K562 (cell line): ENCODE results near the gene ZNF586. TPM values are rescaled to one million over a fixed set of nuclear protein-coding genes. Genes with fewer than 3 reads are reported as not detected.

Experiments
- ATAC-seq: fragments of 200-7000 bp; cut with Tn5 transposase; 3 replicates; pipeline ENCODE4 v1.9.1; 2020; ENCODE audit warnings: moderate library complexity
- BruUV-seq: library from RNA; stranded (reverse); fragments of 400-500 nt; replicated peaks from 2 replicates; lab custom pipeline; 2021; lab: Mats Ljungman, UMichigan
- CTCF ChIA-PET: fragments of 300-600 bp; formaldehyde crosslinking; extraction: SDS; loops from one replicate; lab custom pipeline; 2021; ENCODE audit warnings: low intra/inter-chr PET ratio; lab: Yijun Ruan, JAX
- POLR2A ChIA-PET: fragments of 300-600, 350-650 bp; sonication (Branson Sonifier 250); formaldehyde crosslinking; extraction: SDS; loops from one replicate; lab custom pipeline; 2021; ENCODE audit warnings: antibody characterized with exemption, inconsistent platforms; lab: Yijun Ruan, JAX
- DNase-seq, 4 experiments: peaks; one replicate each; pipeline versions ENCODE4 v3.0.0 to v3.0.0-alpha.2; 2011 to 2018; ENCODE audit warnings: low spot score in 3 of 4, mixed read lengths in 3 of 4; ENCODE audit errors: extremely low read depth in 1 of 4
- FAIRE-seq: peaks from 2 replicates; lab custom pipeline; 2011; peaks lifted over from hg19 to GRCh38; lab: Jason Lieb, UNC
- H2AFZ ChIP-seq: 2 replicates; pipeline ENCODE4 v1.6.0; 2011; ENCODE audit warnings: low read depth, low read length, control low read depth, inconsistent platforms
- H3K27ac ChIP-seq: fragments of 200-600 bp; 3 replicates; pipeline ENCODE4 v1.8.0; 2011; ENCODE audit warnings: low read depth, mild to moderate bottlenecking, control low read depth, inconsistent platforms, low read length, moderate library complexity, mixed read lengths; ENCODE audit errors: extremely low read depth
- H3K27me3 ChIP-seq, 2 experiments: fragments of 300-600 bp in 1 of 2; 2 replicates in 1 of 2; 3 replicates in 1 of 2; pipeline versions ENCODE4 v1.6.0 to v1.8.0; 2011; ENCODE audit warnings: inconsistent platforms in 2 of 2, low read length in 2 of 2, mild to moderate bottlenecking in 1 of 2, mixed read lengths in 1 of 2, moderate library complexity in 1 of 2; ENCODE audit not compliant: control insufficient read depth in 2 of 2, insufficient read depth in 2 of 2
- H3K36me3 ChIP-seq: fragments of 300-600 bp; 3 replicates; pipeline ENCODE4 v1.8.0; 2011; ENCODE audit warnings: mild to moderate bottlenecking, low read length, inconsistent platforms; ENCODE audit not compliant: control insufficient read depth, insufficient read depth
- H3K4me1 ChIP-seq, 2 experiments: fragments of 200-600 bp in 1 of 2; replicated peaks in 1 of 2; 2 replicates in 1 of 2; 3 replicates in 1 of 2; pipeline versions ENCODE4 v1.5.1 to v1.8.0; 2011; ENCODE audit warnings: inconsistent platforms in 2 of 2, low read length in 2 of 2, mild to moderate bottlenecking in 1 of 2, mixed read lengths in 1 of 2, moderate library complexity in 1 of 2; ENCODE audit not compliant: control insufficient read depth in 2 of 2, insufficient read depth in 2 of 2
- H3K4me2 ChIP-seq: 2 replicates; pipeline ENCODE4 v1.6.1; 2011; ENCODE audit warnings: low read length, control low read depth, inconsistent platforms, mixed read lengths; ENCODE audit not compliant: insufficient read depth
- H3K4me3 ChIP-seq: fragments of 200-600 bp; sonication (generic), shearing (Covaris generic); 2 replicates; pipeline ENCODE4 v1.5.1; 2016; ENCODE audit warnings: control low read depth, inconsistent platforms
- H3K79me2 ChIP-seq: fragments of 200-600 bp; 3 replicates; pipeline ENCODE4 v1.8.0; 2011; ENCODE audit warnings: low read length, inconsistent platforms; ENCODE audit not compliant: control insufficient read depth, insufficient read depth
- H3K9ac ChIP-seq, 2 experiments: 2 replicates each; pipeline versions ENCODE4 v1.6.0 to v1.6.1; 2011; ENCODE audit warnings: low read depth in 2 of 2, low read length in 2 of 2, control low read depth in 1 of 2, inconsistent platforms in 1 of 2, mild to moderate bottlenecking in 1 of 2, mixed read lengths in 1 of 2; ENCODE audit not compliant: insufficient read depth in 1 of 2
- H3K9me1 ChIP-seq: one replicate; pipeline ENCODE4 v1.6.0; 2011; ENCODE audit warnings: inconsistent platforms, mild to moderate bottlenecking, low read length, moderate library complexity; ENCODE audit not compliant: control insufficient read depth, insufficient read depth
- H3K9me3 ChIP-seq: replicated peaks from 2 replicates; pipeline ENCODE4 v1.5.1; 2011; ENCODE audit warnings: low read depth, low read length, inconsistent platforms; ENCODE audit not compliant: control insufficient read depth, insufficient read depth
- H4K20me1 ChIP-seq: replicated peaks from 2 replicates; pipeline ENCODE4 v1.6.1; 2011; ENCODE audit warnings: low read length, inconsistent platforms, mixed read lengths; ENCODE audit not compliant: control insufficient read depth, insufficient read depth
- DDX20 ChIP-seq: fragments of 450-650 bp; IDR thresholded peaks from 2 replicates; pipeline ENCODE4 v1.6.1; 2016; ENCODE audit warnings: missing genetic modification characterization, low read depth, mild to moderate bottlenecking, missing compliant biosample characterization, moderate library complexity
- NCOA4 ChIP-seq: fragments of 450-650 bp; IDR thresholded peaks from 2 replicates; pipeline ENCODE4 v1.6.1; 2018; ENCODE audit warnings: mild to moderate bottlenecking; ENCODE audit not compliant: partially characterized antibody
- PHB2 ChIP-seq: fragments of 450-650 bp; IDR thresholded peaks from 2 replicates; pipeline ENCODE4 v1.6.1; 2017; ENCODE audit warnings: low read depth
- TAF15 ChIP-seq: fragments of 200-400 bp; formaldehyde crosslinking; IDR thresholded peaks from 2 replicates; pipeline ENCODE4 v1.6.1; 2017; ENCODE audit warnings: mild to moderate bottlenecking, low read depth, low read length, moderate library complexity
- WGBS: fragments of 100-300 bp; shearing (Covaris generic); methylation state at CpG from one replicate; pipeline ENCODE4 v1.1.6; 2016; ENCODE audit warnings: low coverage, mixed read lengths; ENCODE audit not compliant: insufficient coverage; ENCODE audit errors: missing lambda C conversion rate; 5-methylcytosine and 5-hydroxymethylcytosine counted together
- in situ Hi-C: fragments of 300-500 bp; cut with MboI; formaldehyde crosslinking; loops from 4 replicates; pipeline ENCODE4 v1.15.0; 2018; ENCODE audit warnings: inconsistent platforms, mixed read lengths
- intact Hi-C: fragments of 100-400 bp; cut with micrococcal nuclease; formaldehyde crosslinking; loops from 2 replicates; pipeline ENCODE4 v1.14.2; 2022
- polyA plus RNA-seq, 8 experiments: library from polyadenylated mRNA; depleted of rRNA in 4 of 8; stranded (reverse) in 5 of 8; unstranded in 3 of 8; fragments of >200 nt; fragmentation: Nextera tagmentation in 2 of 8; fragmentation: Illumina TruSeq in 1 of 8; extraction: Ambion mirVana in 2 of 8; extraction: Trizol in 1 of 8; gene quantifications; 2 replicates each; pipeline versions ENCODE4 v1.2.1 to v1.2.3, GENCODE V29; 2011 to 2014; ENCODE audit warnings: inconsistent platforms in 1 of 8, missing spikeins in 1 of 8
- total RNA-seq, 7 experiments: library from RNA; depleted of rRNA in 6 of 7; stranded (reverse); fragments of >200 nt in 6 of 7; fragmentation: Illumina TruSeq in 2 of 7; extraction: Trizol in 2 of 7; gene quantifications; 2 replicates each; pipeline versions ENCODE4 v1.2.1 to v1.2.3, GENCODE V29; 2011 to 2021; ENCODE audit warnings: low replicate concordance in 1 of 7
- TF ChIP-seq, protein P1 (sequence below): IDR thresholded peaks from 2 replicates; pipeline ENCODE4 v1.6.1; 2012; ENCODE audit warnings: low read depth, low read length, improper control_type of control experiment, borderline replicate concordance

ZNF586 gene
- total and polyA plus RNA-seq, 9 of the 15 experiments (the other 6 are each of a cell fraction or from before 2014, with no cell fraction given) = 2.5 to 12.6 (median 8.4) TPM

DNA sequence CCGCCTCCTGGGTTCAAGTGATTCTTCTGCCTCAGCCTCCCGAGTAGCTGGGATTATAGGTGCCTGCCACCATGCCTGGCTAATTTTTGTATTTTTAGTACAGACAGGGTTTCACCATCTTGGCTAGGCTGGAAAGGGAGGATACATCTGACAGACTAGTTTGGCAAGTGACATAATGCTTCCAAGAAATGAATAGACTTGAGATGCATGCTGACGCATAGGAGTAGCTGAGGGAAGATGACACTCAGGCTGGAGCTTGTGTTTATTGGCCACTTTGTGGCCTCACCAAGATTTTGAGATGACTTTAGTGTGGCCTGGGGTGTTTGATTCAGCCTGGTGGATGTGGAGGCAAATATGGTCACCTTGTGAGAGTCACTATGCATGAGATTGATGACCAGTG lies 4.0 kb downstream of the ZNF586 start:
- POLR2A ChIA-PET = interaction anchor here (0.6 kb wide), 1 partner anchor 413 kb away, joined by 3 read pairs; no protein-coding TSS in a partner anchor
- peaks cover 56% of the 10 kb centered on the region for H3K36me3 ChIP-seq

More for the DNA sequence above, 4.0 kb downstream of the ZNF586 start:
- H3K9ac ChIP-seq = no peak overlapping the region
- H2AFZ ChIP-seq = no peak overlapping the region
- no TSS peak for BruUV-seq
- FAIRE-seq (no peak), DNase-seq (no peak), ATAC-seq (no peak)
- no peaks in the 10 kb centered on the region for H3K9me1 ChIP-seq
- peaks cover 22% of the 10 kb centered on the region for H3K9me3 ChIP-seq
- CTCF ChIA-PET = no interaction called here
- intact Hi-C loops = no loop called here
- H3K27ac ChIP-seq = no peak overlapping the region
- H3K79me2 ChIP-seq = peaks cover 69% of the 10 kb centered on the region
- in situ Hi-C loops = no loop called here
- H3K27me3 ChIP-seq = no peaks in the 10 kb centered on the region
- TF ChIP-seq DDX20 (tag) (no peak), TAF15 (no peak), PHB2 (no peak), NCOA4 (no peak)
- TF ChIP-seq, protein P1, sequence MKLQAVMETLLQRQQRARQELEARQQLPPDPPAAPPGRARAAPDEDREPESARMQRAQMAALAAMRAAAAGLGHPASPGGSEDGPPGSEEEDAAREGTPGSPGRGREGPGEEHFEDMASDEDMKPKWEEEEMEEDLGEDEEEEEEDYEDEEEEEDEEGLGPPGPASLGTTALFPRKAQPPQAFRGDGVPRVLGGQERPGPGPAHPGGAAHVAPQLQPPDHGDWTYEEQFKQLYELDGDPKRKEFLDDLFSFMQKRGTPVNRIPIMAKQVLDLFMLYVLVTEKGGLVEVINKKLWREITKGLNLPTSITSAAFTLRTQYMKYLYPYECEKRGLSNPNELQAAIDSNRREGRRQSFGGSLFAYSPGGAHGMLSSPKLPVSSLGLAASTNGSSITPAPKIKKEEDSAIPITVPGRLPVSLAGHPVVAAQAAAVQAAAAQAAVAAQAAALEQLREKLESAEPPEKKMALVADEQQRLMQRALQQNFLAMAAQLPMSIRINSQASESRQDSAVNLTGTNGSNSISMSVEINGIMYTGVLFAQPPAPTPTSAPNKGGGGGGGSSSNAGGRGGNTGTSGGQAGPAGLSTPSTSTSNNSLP = no peak
- peaks cover 3 to 15% of the 10 kb centered on the region in 2 experiments; a peak in 4 of 5 replicates for H3K4me1 ChIP-seq
- 75% methylated on average over 2 of the region's 3 CpGs for WGBS
- no peak overlapping the region for H3K4me3 ChIP-seq
- no peaks in the 10 kb centered on the region for H4K20me1 ChIP-seq
- H3K4me2 ChIP-seq = no peak overlapping the region
